K562 (cell line): ENCODE measurements around the gene C20orf96. TPM values are rescaled to one million over a fixed set of nuclear protein-coding genes. Genes with fewer than 3 reads are reported as not detected.

Experiments
- ATAC-seq: fragments of 200-7000 bp; cut with Tn5 transposase; 3 replicates; pipeline ENCODE4 v1.9.1; 2020; ENCODE audit warnings: moderate library complexity
- BruUV-seq: library from RNA; stranded (reverse); fragments of 400-500 nt; replicated peaks from 2 replicates; lab custom pipeline; 2021; lab: Mats Ljungman, UMichigan
- CTCF ChIA-PET: fragments of 300-600 bp; formaldehyde crosslinking; extraction: SDS; loops from one replicate; lab custom pipeline; 2021; ENCODE audit warnings: low intra/inter-chr PET ratio; lab: Yijun Ruan, JAX
- POLR2A ChIA-PET: fragments of 300-600, 350-650 bp; sonication (Branson Sonifier 250); formaldehyde crosslinking; extraction: SDS; loops from one replicate; lab custom pipeline; 2021; ENCODE audit warnings: antibody characterized with exemption, inconsistent platforms; lab: Yijun Ruan, JAX
- DNase-seq, 4 experiments: peaks; one replicate each; pipeline versions ENCODE4 v3.0.0 to v3.0.0-alpha.2; 2011 to 2018; ENCODE audit warnings: low spot score in 3 of 4, mixed read lengths in 3 of 4; ENCODE audit errors: extremely low read depth in 1 of 4
- FAIRE-seq: peaks from 2 replicates; lab custom pipeline; 2011; peaks lifted over from hg19 to GRCh38; lab: Jason Lieb, UNC
- H2AFZ ChIP-seq: 2 replicates; pipeline ENCODE4 v1.6.0; 2011; ENCODE audit warnings: low read depth, low read length, control low read depth, inconsistent platforms
- H3K27ac ChIP-seq: fragments of 200-600 bp; 3 replicates; pipeline ENCODE4 v1.8.0; 2011; ENCODE audit warnings: low read depth, mild to moderate bottlenecking, control low read depth, inconsistent platforms, low read length, moderate library complexity, mixed read lengths; ENCODE audit errors: extremely low read depth
- H3K27me3 ChIP-seq, 2 experiments: fragments of 300-600 bp in 1 of 2; 2 replicates in 1 of 2; 3 replicates in 1 of 2; pipeline versions ENCODE4 v1.6.0 to v1.8.0; 2011; ENCODE audit warnings: inconsistent platforms in 2 of 2, low read length in 2 of 2, mild to moderate bottlenecking in 1 of 2, mixed read lengths in 1 of 2, moderate library complexity in 1 of 2; ENCODE audit not compliant: control insufficient read depth in 2 of 2, insufficient read depth in 2 of 2
- H3K36me3 ChIP-seq: fragments of 300-600 bp; 3 replicates; pipeline ENCODE4 v1.8.0; 2011; ENCODE audit warnings: mild to moderate bottlenecking, low read length, inconsistent platforms; ENCODE audit not compliant: control insufficient read depth, insufficient read depth
- H3K4me1 ChIP-seq, 2 experiments: fragments of 200-600 bp in 1 of 2; replicated peaks in 1 of 2; 2 replicates in 1 of 2; 3 replicates in 1 of 2; pipeline versions ENCODE4 v1.5.1 to v1.8.0; 2011; ENCODE audit warnings: inconsistent platforms in 2 of 2, low read length in 2 of 2, mild to moderate bottlenecking in 1 of 2, mixed read lengths in 1 of 2, moderate library complexity in 1 of 2; ENCODE audit not compliant: control insufficient read depth in 2 of 2, insufficient read depth in 2 of 2
- H3K4me2 ChIP-seq: 2 replicates; pipeline ENCODE4 v1.6.1; 2011; ENCODE audit warnings: low read length, control low read depth, inconsistent platforms, mixed read lengths; ENCODE audit not compliant: insufficient read depth
- H3K4me3 ChIP-seq: fragments of 200-600 bp; sonication (generic), shearing (Covaris generic); 2 replicates; pipeline ENCODE4 v1.5.1; 2016; ENCODE audit warnings: control low read depth, inconsistent platforms
- H3K79me2 ChIP-seq: fragments of 200-600 bp; 3 replicates; pipeline ENCODE4 v1.8.0; 2011; ENCODE audit warnings: low read length, inconsistent platforms; ENCODE audit not compliant: control insufficient read depth, insufficient read depth
- H3K9ac ChIP-seq, 2 experiments: 2 replicates each; pipeline versions ENCODE4 v1.6.0 to v1.6.1; 2011; ENCODE audit warnings: low read depth in 2 of 2, low read length in 2 of 2, control low read depth in 1 of 2, inconsistent platforms in 1 of 2, mild to moderate bottlenecking in 1 of 2, mixed read lengths in 1 of 2; ENCODE audit not compliant: insufficient read depth in 1 of 2
- H3K9me1 ChIP-seq: one replicate; pipeline ENCODE4 v1.6.0; 2011; ENCODE audit warnings: inconsistent platforms, mild to moderate bottlenecking, low read length, moderate library complexity; ENCODE audit not compliant: control insufficient read depth, insufficient read depth
- H3K9me3 ChIP-seq: replicated peaks from 2 replicates; pipeline ENCODE4 v1.5.1; 2011; ENCODE audit warnings: low read depth, low read length, inconsistent platforms; ENCODE audit not compliant: control insufficient read depth, insufficient read depth
- H4K20me1 ChIP-seq: replicated peaks from 2 replicates; pipeline ENCODE4 v1.6.1; 2011; ENCODE audit warnings: low read length, inconsistent platforms, mixed read lengths; ENCODE audit not compliant: control insufficient read depth, insufficient read depth
- ARID2 ChIP-seq: fragments of 450-650 bp; IDR thresholded peaks from 2 replicates; pipeline ENCODE4 v1.6.1; 2017; ENCODE audit warnings: antibody characterized with exemption, mild to moderate bottlenecking
- ESRRB ChIP-seq: fragments of 250-450 bp; sonication (Bioruptor Pico); IDR thresholded peaks from 2 replicates; pipeline ENCODE4 v1.5.0; 2020; ENCODE audit warnings: mild to moderate bottlenecking, moderate library complexity, borderline replicate concordance
- NCOA2 ChIP-seq, 2 experiments: fragments of 450-650 bp; IDR thresholded peaks; 2 replicates each; pipeline ENCODE4 v1.6.1; 2018; ENCODE audit warnings: mild to moderate bottlenecking in 2 of 2, moderate library complexity in 1 of 2; ENCODE audit not compliant: partially characterized antibody in 2 of 2
- PHB2 ChIP-seq: fragments of 450-650 bp; IDR thresholded peaks from 2 replicates; pipeline ENCODE4 v1.6.1; 2017; ENCODE audit warnings: low read depth
- PTTG1 ChIP-seq: fragments of 450-650 bp; IDR thresholded peaks from 2 replicates; pipeline ENCODE4 v1.6.1; 2016; ENCODE audit warnings: low read depth, mild to moderate bottlenecking, missing genetic modification characterization, missing compliant biosample characterization
- SNRNP70 ChIP-seq: fragments of 200-400 bp; formaldehyde crosslinking; optimal IDR thresholded peaks from 2 replicates; pipeline ENCODE3; 2017; ENCODE audit warnings: low read depth, low read length
- TEAD1 ChIP-seq, 2 experiments: fragments of 450-650 bp in 1 of 2; sonication (generic) in 1 of 2; formaldehyde crosslinking; IDR thresholded peaks; 2 replicates each; pipeline versions ENCODE4 v1.4.0 to v1.8.0; 2020 to 2022; ENCODE audit warnings: mild to moderate bottlenecking in 2 of 2, missing genetic modification reagents in 1 of 2
- ZBED1 ChIP-seq: IDR thresholded peaks from 2 replicates; pipeline ENCODE4 v1.6.1; 2014
- ZNF717 ChIP-seq: fragments of 250-450 bp; sonication (Bioruptor Pico); IDR thresholded peaks from 2 replicates; pipeline ENCODE4 v1.5.0; 2021
- ZNF830 ChIP-seq: fragments of 250-450 bp; sonication (Bioruptor Pico); IDR thresholded peaks from 2 replicates; pipeline ENCODE4 v1.5.0; 2021; ENCODE audit warnings: mild to moderate bottlenecking
- WGBS: fragments of 100-300 bp; shearing (Covaris generic); methylation state at CpG from one replicate; pipeline ENCODE4 v1.1.6; 2016; ENCODE audit warnings: low coverage, mixed read lengths; ENCODE audit not compliant: insufficient coverage; ENCODE audit errors: missing lambda C conversion rate; 5-methylcytosine and 5-hydroxymethylcytosine counted together
- in situ Hi-C: fragments of 300-500 bp; cut with MboI; formaldehyde crosslinking; loops from 4 replicates; pipeline ENCODE4 v1.15.0; 2018; ENCODE audit warnings: inconsistent platforms, mixed read lengths
- intact Hi-C: fragments of 100-400 bp; cut with micrococcal nuclease; formaldehyde crosslinking; loops from 2 replicates; pipeline ENCODE4 v1.14.2; 2022
- polyA plus RNA-seq, 8 experiments: library from polyadenylated mRNA; depleted of rRNA in 4 of 8; stranded (reverse) in 5 of 8; unstranded in 3 of 8; fragments of >200 nt; fragmentation: Nextera tagmentation in 2 of 8; fragmentation: Illumina TruSeq in 1 of 8; extraction: Ambion mirVana in 2 of 8; extraction: Trizol in 1 of 8; gene quantifications; 2 replicates each; pipeline versions ENCODE4 v1.2.1 to v1.2.3, GENCODE V29; 2011 to 2014; ENCODE audit warnings: inconsistent platforms in 1 of 8, missing spikeins in 1 of 8
- total RNA-seq, 7 experiments: library from RNA; depleted of rRNA in 6 of 7; stranded (reverse); fragments of >200 nt in 6 of 7; fragmentation: Illumina TruSeq in 2 of 7; extraction: Trizol in 2 of 7; gene quantifications; 2 replicates each; pipeline versions ENCODE4 v1.2.1 to v1.2.3, GENCODE V29; 2011 to 2021; ENCODE audit warnings: low replicate concordance in 1 of 7
- TF ChIP-seq, protein P1 (sequence below): sonication (generic); formaldehyde crosslinking; IDR thresholded peaks from 2 replicates; pipeline ENCODE4 v1.8.0; 2022; ENCODE audit warnings: mild to moderate bottlenecking, missing genetic modification reagents, borderline replicate concordance
- TF ChIP-seq, protein P2 (sequence below): fragments of 450-650 bp; conservative IDR thresholded peaks from 2 replicates; pipeline ENCODE4 v1.6.1; 2016; ENCODE audit warnings: missing genetic modification characterization, low read depth, mild to moderate bottlenecking, missing compliant biosample characterization, moderate library complexity

The C20orf96 gene
- total and polyA plus RNA-seq, 9 of the 15 experiments (the other 6 are each of a cell fraction or from before 2014, with no cell fraction given) = 1.7 to 11.7 (median 4.2) TPM

DNA sequence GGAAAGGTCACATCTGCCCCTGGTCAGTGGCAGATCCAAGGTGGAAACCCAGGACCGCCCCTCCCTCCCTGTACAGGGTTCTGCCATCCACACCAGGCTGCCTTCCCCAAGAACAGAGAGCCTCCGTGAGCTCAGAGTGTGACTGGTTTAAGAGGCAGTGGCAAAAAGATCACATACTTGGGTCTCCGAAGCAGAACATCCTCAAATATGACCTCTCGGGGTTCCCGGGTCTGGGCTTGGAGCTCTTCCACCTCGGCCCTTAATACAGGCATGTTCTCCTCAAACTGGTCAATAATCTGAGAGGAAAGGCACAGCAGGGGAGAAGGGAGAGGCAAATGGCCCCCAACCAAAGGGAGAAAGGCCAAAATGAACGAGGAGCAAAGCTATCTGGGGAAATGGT lies 14.8 kb downstream of the C20orf96 start:
- no peak for DNase-seq
- peaks cover 40% of the 10 kb centered on the region; the same call in 2 of the 3 replicates for H3K36me3 ChIP-seq
- H3K9me3 ChIP-seq = no peaks in the 10 kb centered on the region
- no peaks in the 10 kb centered on the region for H3K27me3 ChIP-seq
- H3K4me1 ChIP-seq = no peaks in the 10 kb centered on the region
- no peak overlapping the region for H3K4me2 ChIP-seq
- H3K27ac ChIP-seq = no peak overlapping the region
- TF ChIP-seq PTTG1 (tag) (no peak), SNRNP70 (no peak), PHB2 (no peak), ZNF830 (no peak), ARID2 (no peak), ZBED1 (no peak), ZNF717 (CRISPR knock-in tag) (no peak), NCOA2 (IDR thresholded peaks at IDR 0.05; ENCODE audit: partially characterized antibody in 2 of 2) (no peak), TEAD1 (CRISPR knock-in tag; IDR thresholded peaks at IDR 0.05) (no peak), ESRRB (CRISPR knock-in tag) (no peak)
- TF ChIP-seq, protein P1, sequence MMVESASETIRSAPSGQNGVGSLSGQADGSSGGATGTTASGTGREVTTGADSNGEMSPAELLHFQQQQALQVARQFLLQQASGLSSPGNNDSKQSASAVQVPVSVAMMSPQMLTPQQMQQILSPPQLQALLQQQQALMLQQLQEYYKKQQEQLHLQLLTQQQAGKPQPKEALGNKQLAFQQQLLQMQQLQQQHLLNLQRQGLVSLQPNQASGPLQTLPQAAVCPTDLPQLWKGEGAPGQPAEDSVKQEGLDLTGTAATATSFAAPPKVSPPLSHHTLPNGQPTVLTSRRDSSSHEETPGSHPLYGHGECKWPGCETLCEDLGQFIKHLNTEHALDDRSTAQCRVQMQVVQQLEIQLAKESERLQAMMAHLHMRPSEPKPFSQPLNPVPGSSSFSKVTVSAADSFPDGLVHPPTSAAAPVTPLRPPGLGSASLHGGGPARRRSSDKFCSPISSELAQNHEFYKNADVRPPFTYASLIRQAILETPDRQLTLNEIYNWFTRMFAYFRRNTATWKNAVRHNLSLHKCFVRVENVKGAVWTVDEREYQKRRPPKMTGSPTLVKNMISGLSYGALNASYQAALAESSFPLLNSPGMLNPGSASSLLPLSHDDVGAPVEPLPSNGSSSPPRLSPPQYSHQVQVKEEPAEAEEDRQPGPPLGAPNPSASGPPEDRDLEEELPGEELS (CRISPR knock-in tag) = no peak
- TF ChIP-seq, protein P2, sequence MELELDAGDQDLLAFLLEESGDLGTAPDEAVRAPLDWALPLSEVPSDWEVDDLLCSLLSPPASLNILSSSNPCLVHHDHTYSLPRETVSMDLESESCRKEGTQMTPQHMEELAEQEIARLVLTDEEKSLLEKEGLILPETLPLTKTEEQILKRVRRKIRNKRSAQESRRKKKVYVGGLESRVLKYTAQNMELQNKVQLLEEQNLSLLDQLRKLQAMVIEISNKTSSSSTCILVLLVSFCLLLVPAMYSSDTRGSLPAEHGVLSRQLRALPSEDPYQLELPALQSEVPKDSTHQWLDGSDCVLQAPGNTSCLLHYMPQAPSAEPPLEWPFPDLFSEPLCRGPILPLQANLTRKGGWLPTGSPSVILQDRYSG (tag) = no peak
- ChIA-PET POLR2A (no interaction called here), CTCF (no interaction called here)
- H2AFZ ChIP-seq = no peak overlapping the region
- H3K9me1 ChIP-seq = no peaks in the 10 kb centered on the region
- H4K20me1 ChIP-seq = no peaks in the 10 kb centered on the region
- 42% methylated on average over 2 of the region's 7 CpGs for WGBS
- in situ Hi-C loops (no loop called here), intact Hi-C loops (no loop called here)
- no peak overlapping the region for H3K9ac ChIP-seq
- no peak overlapping the region for H3K4me3 ChIP-seq
- no peak for FAIRE-seq
- no TSS peak for BruUV-seq
- ATAC-seq = no peak
- no peaks in the 10 kb centered on the region for H3K79me2 ChIP-seq
